GM23338 (cell line): Measurements from ENCODE around the gene SLC10A6. TPM values are rescaled to one million over a fixed set of nuclear protein-coding genes. Genes with fewer than 3 reads are reported as not detected.

Experiments
- ATAC-seq: fragments of 200-7000 bp; cut with Tn5 transposase; 3 replicates; pipeline ENCODE4 v1.9.1; 2020
- DNase-seq: peaks from one replicate; pipeline ENCODE4 v3.0.0-alpha.2; 2015; ENCODE audit warnings: low spot score
- H2AFZ ChIP-seq: fragments of 200-600 bp; sonication (generic); 2 replicates; pipeline ENCODE4 v1.8.0; 2016; ENCODE audit warnings: antibody characterized with exemption, mild to moderate bottlenecking, moderate library complexity
- H3F3A ChIP-seq: fragments of 200-600 bp; sonication (generic); replicated peaks from 2 replicates; pipeline ENCODE4 v1.8.0; 2017; ENCODE audit warnings: antibody characterized with exemption, mixed run types, low read depth
- H3K27ac ChIP-seq: fragments of 200-600 bp; sonication (generic); 2 replicates; pipeline ENCODE4 v1.6.1; 2016; ENCODE audit warnings: low read depth
- H3K27me3 ChIP-seq: fragments of 200-600 bp; sonication (generic); 2 replicates; pipeline ENCODE4 v1.8.0; 2016; ENCODE audit warnings: mild to moderate bottlenecking, mixed run types, moderate library complexity; ENCODE audit not compliant: insufficient read depth
- H3K36me3 ChIP-seq: fragments of 200-600 bp; sonication (generic); 2 replicates; pipeline ENCODE4 v1.8.0; 2016; ENCODE audit warnings: mild to moderate bottlenecking; ENCODE audit not compliant: insufficient read depth
- H3K4me1 ChIP-seq: fragments of 200-600 bp; sonication (generic); 2 replicates; pipeline ENCODE4 v1.8.0; 2016; ENCODE audit warnings: mild to moderate bottlenecking, moderate library complexity; ENCODE audit not compliant: insufficient read depth
- H3K4me2 ChIP-seq: fragments of 200-600 bp; sonication (generic); 2 replicates; pipeline ENCODE4 v1.7.1; 2017; ENCODE audit warnings: mixed run types
- H3K4me3 ChIP-seq: fragments of 200-600 bp; sonication (generic); 2 replicates; pipeline ENCODE4 v1.6.1; 2016; ENCODE audit warnings: mixed run types
- H3K79me2 ChIP-seq: fragments of 200-600 bp; sonication (generic); replicated peaks from 2 replicates; pipeline ENCODE4 v1.8.0; 2017; ENCODE audit warnings: mild to moderate bottlenecking; ENCODE audit not compliant: insufficient read depth
- H3K9me2 ChIP-seq: fragments of 200-600 bp; sonication (generic); 2 replicates; pipeline ENCODE4 v1.8.0; 2017; ENCODE audit not compliant: insufficient read depth
- H4K20me1 ChIP-seq: fragments of 200-600 bp; sonication (generic); replicated peaks from 2 replicates; pipeline ENCODE4 v1.8.0; 2017; ENCODE audit warnings: mild to moderate bottlenecking; ENCODE audit not compliant: insufficient read depth
- H3K27ac Mint-ChIP-seq: 2 replicates; pipeline ENCODE4 v1.8.0; 2020; ENCODE audit warnings: inconsistent platforms, mild to moderate bottlenecking, moderate library complexity, mixed read lengths
- H3K27me3 Mint-ChIP-seq: 3 replicates; pipeline ENCODE4 v1.8.0; 2022; ENCODE audit warnings: low read depth, mild to moderate bottlenecking, moderate library complexity, mixed read lengths, inconsistent platforms; ENCODE audit not compliant: insufficient read depth, poor library complexity
- H3K36me3 Mint-ChIP-seq: 3 replicates; pipeline ENCODE4 v1.8.0; 2021; ENCODE audit warnings: low read depth, mild to moderate bottlenecking, inconsistent platforms, moderate library complexity, mixed read lengths
- H3K4me1 Mint-ChIP-seq: 3 replicates; pipeline ENCODE4 v1.8.0; 2020; ENCODE audit warnings: mild to moderate bottlenecking, inconsistent platforms, mixed read lengths
- H3K4me3 Mint-ChIP-seq: 3 replicates; pipeline ENCODE4 v1.8.0; 2021; ENCODE audit warnings: moderate library complexity, mild to moderate bottlenecking, inconsistent platforms, mixed read lengths
- H3K9me3 Mint-ChIP-seq: 3 replicates; pipeline ENCODE4 v1.8.0; 2020; ENCODE audit warnings: moderate library complexity, mild to moderate bottlenecking, inconsistent platforms, mixed read lengths
- CREB1 ChIP-seq: fragments of 250-450 bp; sonication (Bioruptor Pico); IDR thresholded peaks from 2 replicates; pipeline ENCODE4 v1.5.0; 2020; ENCODE audit warnings: low read depth, mild to moderate bottlenecking, moderate library complexity
- EZH2 ChIP-seq: fragments of 200-600 bp; sonication (generic); IDR thresholded peaks from one replicate; pipeline ENCODE4 v1.8.0; 2017; ENCODE audit warnings: antibody characterized with exemption, mild to moderate bottlenecking, low read depth; ENCODE audit not compliant: unreplicated experiment
- EZH2phosphoT487 ChIP-seq: fragments of 200-600 bp; sonication (generic); IDR thresholded peaks from one replicate; pipeline ENCODE4 v1.8.1; 2018; ENCODE audit warnings: antibody characterized with exemption; ENCODE audit not compliant: unreplicated experiment
- JUNB ChIP-seq: IDR thresholded peaks from one replicate; pipeline ENCODE4 v1.6.1; 2016; ENCODE audit warnings: antibody characterized with exemption; ENCODE audit not compliant: unreplicated experiment
- NANOG ChIP-seq: IDR thresholded peaks from 2 replicates; pipeline ENCODE4 v1.6.1; 2016; ENCODE audit warnings: antibody characterized with exemption, borderline replicate concordance
- STAT1 ChIP-seq: IDR thresholded peaks from one replicate; pipeline ENCODE4 v1.6.1; 2016; ENCODE audit warnings: antibody characterized with exemption; ENCODE audit not compliant: unreplicated experiment
- ZNF114 ChIP-seq: fragments of 250-450 bp; sonication (Bioruptor Pico); IDR thresholded peaks from 2 replicates; pipeline ENCODE4 v1.5.0; 2020; ENCODE audit warnings: mild to moderate bottlenecking, moderate library complexity
- ZNF331 ChIP-seq: fragments of 250-450 bp; sonication (Bioruptor Pico); IDR thresholded peaks from 2 replicates; pipeline ENCODE4 v1.5.0; 2020; ENCODE audit warnings: low read depth, mild to moderate bottlenecking, moderate library complexity
- polyA plus RNA-seq: library from polyadenylated mRNA; unstranded; fragments of >200 nt; fragmentation: Nextera tagmentation; extraction: Ambion mirVana; gene quantifications from 2 replicates; pipeline ENCODE4 v1.2.1, GENCODE V29; 2016
- total RNA-seq: library from RNA; depleted of rRNA; stranded (reverse); fragments of >200 nt; shearing (Covaris generic); gene quantifications from 2 replicates; pipeline ENCODE4 v1.2.3, GENCODE V29; 2014
- TF ChIP-seq, protein P1 (sequence below): IDR thresholded peaks from one replicate; pipeline ENCODE4 v1.6.1; 2018; ENCODE audit warnings: antibody characterized with exemption; ENCODE audit not compliant: unreplicated experiment
- TF ChIP-seq, protein P2 (sequence below), 2 experiments: fragments of 200-600 bp in 1 of 2; sonication (generic) in 1 of 2; conservative IDR thresholded peaks; 2 replicates each; pipeline versions ENCODE4 v1.5.1 to v1.6.1; 2016 to 2017; ENCODE audit warnings: antibody characterized with exemption in 2 of 2, low read depth in 2 of 2, mild to moderate bottlenecking in 2 of 2, moderate library complexity in 1 of 2
- TF ChIP-seq, protein P3 (sequence below): fragments of 250-450 bp; sonication (Bioruptor Pico); IDR thresholded peaks from 2 replicates; pipeline ENCODE4 v1.5.0; 2020; ENCODE audit warnings: mild to moderate bottlenecking, moderate library complexity

Gene SLC10A6
- total and polyA plus RNA-seq, 2 experiments from 2014 or later: not detected

DNA sequence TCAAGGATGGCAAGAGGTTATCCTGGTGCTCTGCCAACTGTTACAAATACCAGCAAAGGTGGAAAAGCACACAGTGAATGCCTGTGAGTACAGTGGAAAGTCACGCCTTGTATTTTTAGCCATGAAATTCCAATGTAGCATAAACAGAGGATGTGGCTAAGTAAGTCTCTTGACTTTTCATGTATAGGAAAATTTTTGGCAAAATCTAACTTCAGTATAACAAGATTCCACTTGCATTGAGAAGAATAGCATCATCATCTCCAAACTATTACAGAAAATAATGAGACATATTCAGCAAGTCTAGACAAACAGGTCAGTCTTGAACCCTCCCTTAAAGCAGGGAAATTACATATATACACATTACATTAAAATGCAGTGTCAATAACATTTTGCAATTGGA is 7.9 kb downstream of the SLC10A6 start (continued):
- TF ChIP-seq, protein P1, sequence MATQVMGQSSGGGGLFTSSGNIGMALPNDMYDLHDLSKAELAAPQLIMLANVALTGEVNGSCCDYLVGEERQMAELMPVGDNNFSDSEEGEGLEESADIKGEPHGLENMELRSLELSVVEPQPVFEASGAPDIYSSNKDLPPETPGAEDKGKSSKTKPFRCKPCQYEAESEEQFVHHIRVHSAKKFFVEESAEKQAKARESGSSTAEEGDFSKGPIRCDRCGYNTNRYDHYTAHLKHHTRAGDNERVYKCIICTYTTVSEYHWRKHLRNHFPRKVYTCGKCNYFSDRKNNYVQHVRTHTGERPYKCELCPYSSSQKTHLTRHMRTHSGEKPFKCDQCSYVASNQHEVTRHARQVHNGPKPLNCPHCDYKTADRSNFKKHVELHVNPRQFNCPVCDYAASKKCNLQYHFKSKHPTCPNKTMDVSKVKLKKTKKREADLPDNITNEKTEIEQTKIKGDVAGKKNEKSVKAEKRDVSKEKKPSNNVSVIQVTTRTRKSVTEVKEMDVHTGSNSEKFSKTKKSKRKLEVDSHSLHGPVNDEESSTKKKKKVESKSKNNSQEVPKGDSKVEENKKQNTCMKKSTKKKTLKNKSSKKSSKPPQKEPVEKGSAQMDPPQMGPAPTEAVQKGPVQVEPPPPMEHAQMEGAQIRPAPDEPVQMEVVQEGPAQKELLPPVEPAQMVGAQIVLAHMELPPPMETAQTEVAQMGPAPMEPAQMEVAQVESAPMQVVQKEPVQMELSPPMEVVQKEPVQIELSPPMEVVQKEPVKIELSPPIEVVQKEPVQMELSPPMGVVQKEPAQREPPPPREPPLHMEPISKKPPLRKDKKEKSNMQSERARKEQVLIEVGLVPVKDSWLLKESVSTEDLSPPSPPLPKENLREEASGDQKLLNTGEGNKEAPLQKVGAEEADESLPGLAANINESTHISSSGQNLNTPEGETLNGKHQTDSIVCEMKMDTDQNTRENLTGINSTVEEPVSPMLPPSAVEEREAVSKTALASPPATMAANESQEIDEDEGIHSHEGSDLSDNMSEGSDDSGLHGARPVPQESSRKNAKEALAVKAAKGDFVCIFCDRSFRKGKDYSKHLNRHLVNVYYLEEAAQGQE: no peak
- TF ChIP-seq JUNB (no peak), ZNF331 (no peak), STAT1 (no peak), EZH2phosphoT487 (no peak)
- TF ChIP-seq, protein P2, sequence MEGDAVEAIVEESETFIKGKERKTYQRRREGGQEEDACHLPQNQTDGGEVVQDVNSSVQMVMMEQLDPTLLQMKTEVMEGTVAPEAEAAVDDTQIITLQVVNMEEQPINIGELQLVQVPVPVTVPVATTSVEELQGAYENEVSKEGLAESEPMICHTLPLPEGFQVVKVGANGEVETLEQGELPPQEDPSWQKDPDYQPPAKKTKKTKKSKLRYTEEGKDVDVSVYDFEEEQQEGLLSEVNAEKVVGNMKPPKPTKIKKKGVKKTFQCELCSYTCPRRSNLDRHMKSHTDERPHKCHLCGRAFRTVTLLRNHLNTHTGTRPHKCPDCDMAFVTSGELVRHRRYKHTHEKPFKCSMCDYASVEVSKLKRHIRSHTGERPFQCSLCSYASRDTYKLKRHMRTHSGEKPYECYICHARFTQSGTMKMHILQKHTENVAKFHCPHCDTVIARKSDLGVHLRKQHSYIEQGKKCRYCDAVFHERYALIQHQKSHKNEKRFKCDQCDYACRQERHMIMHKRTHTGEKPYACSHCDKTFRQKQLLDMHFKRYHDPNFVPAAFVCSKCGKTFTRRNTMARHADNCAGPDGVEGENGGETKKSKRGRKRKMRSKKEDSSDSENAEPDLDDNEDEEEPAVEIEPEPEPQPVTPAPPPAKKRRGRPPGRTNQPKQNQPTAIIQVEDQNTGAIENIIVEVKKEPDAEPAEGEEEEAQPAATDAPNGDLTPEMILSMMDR (conservative IDR thresholded peaks at IDR 0.05; ENCODE audit: low read depth in 2 of 2): no peak

DNA sequence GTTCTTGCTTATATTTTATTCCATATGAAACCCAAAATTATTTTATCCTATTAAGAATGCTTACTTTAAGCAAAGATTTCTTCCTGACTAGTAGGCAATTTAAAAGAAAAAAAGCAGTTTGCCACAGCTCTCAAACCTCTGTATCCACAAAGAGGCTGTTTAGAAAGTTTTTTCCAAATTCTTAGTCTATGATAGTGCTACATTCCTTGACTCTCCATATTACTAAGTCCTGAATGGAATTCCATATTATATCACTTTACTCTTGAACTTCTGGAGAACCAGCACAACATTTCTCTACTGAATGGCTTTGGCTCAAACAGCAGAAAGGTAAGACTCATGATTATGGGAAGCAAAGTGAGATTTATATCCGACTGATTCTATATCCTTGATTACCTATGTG is 8.3 kb downstream of the SLC10A6 start:
- no peak overlapping the region for H3K4me3 ChIP-seq
- peaks cover 8% of the 10 kb centered on the region for H3K9me2 ChIP-seq
- Mint-ChIP-seq H3K9me3 (no peaks in the 10 kb centered on the region), H3K27ac (no peak overlapping the region), H3K4me3 (no peak overlapping the region), H3K4me1 (no peaks in the 10 kb centered on the region), H3K27me3 (peaks cover 3% of the 10 kb centered on the region), H3K36me3 (no peaks in the 10 kb centered on the region)
- no peaks in the 10 kb centered on the region for H4K20me1 ChIP-seq
- no peaks in the 10 kb centered on the region for H3K36me3 ChIP-seq
- ATAC-seq (no peak), DNase-seq (no peak)
- no peaks in the 10 kb centered on the region for H3K27me3 ChIP-seq
- no peaks in the 10 kb centered on the region for H3K4me1 ChIP-seq
- H3F3A ChIP-seq: no peaks in the 10 kb centered on the region
- H2AFZ ChIP-seq: no peak overlapping the region
- no peaks in the 10 kb centered on the region for H3K79me2 ChIP-seq
- no peak overlapping the region for H3K27ac ChIP-seq
- H3K4me2 ChIP-seq: no peak overlapping the region
- no peak for TF ChIP-seq CREB1 (CRISPR knock-in tag)
- TF ChIP-seq, protein P3, sequence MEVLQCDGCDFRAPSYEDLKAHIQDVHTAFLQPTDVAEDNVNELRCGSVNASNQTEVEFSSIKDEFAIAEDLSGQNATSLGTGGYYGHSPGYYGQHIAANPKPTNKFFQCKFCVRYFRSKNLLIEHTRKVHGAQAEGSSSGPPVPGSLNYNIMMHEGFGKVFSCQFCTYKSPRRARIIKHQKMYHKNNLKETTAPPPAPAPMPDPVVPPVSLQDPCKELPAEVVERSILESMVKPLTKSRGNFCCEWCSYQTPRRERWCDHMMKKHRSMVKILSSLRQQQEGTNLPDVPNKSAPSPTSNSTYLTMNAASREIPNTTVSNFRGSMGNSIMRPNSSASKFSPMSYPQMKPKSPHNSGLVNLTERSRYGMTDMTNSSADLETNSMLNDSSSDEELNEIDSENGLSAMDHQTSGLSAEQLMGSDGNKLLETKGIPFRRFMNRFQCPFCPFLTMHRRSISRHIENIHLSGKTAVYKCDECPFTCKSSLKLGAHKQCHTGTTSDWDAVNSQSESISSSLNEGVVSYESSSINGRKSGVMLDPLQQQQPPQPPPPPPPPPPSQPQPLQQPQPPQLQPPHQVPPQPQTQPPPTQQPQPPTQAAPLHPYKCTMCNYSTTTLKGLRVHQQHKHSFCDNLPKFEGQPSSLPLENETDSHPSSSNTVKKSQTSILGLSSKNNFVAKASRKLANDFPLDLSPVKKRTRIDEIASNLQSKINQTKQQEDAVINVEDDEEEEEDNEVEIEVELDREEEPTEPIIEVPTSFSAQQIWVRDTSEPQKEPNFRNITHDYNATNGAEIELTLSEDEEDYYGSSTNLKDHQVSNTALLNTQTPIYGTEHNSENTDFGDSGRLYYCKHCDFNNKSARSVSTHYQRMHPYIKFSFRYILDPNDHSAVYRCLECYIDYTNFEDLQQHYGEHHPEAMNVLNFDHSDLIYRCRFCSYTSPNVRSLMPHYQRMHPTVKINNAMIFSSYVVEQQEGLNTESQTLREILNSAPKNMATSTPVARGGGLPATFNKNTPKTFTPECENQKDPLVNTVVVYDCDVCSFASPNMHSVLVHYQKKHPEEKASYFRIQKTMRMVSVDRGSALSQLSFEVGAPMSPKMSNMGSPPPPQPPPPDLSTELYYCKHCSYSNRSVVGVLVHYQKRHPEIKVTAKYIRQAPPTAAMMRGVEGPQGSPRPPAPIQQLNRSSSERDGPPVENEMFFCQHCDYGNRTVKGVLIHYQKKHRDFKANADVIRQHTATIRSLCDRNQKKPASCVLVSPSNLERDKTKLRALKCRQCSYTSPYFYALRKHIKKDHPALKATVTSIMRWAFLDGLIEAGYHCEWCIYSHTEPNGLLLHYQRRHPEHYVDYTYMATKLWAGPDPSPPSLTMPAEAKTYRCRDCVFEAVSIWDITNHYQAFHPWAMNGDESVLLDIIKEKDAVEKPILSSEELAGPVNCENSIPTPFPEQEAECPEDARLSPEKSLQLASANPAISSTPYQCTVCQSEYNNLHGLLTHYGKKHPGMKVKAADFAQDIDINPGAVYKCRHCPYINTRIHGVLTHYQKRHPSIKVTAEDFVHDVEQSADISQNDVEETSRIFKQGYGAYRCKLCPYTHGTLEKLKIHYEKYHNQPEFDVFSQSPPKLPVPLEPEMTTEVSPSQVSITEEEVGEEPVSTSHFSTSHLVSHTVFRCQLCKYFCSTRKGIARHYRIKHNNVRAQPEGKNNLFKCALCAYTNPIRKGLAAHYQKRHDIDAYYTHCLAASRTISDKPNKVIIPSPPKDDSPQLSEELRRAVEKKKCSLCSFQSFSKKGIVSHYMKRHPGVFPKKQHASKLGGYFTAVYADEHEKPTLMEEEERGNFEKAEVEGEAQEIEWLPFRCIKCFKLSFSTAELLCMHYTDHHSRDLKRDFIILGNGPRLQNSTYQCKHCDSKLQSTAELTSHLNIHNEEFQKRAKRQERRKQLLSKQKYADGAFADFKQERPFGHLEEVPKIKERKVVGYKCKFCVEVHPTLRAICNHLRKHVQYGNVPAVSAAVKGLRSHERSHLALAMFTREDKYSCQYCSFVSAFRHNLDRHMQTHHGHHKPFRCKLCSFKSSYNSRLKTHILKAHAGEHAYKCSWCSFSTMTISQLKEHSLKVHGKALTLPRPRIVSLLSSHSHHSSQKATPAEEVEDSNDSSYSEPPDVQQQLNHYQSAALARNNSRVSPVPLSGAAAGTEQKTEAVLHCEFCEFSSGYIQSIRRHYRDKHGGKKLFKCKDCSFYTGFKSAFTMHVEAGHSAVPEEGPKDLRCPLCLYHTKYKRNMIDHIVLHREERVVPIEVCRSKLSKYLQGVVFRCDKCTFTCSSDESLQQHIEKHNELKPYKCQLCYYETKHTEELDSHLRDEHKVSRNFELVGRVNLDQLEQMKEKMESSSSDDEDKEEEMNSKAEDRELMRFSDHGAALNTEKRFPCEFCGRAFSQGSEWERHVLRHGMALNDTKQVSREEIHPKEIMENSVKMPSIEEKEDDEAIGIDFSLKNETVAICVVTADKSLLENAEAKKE (CRISPR knock-in tag): no peak
- no peak for TF ChIP-seq NANOG
- TF ChIP-seq ZNF114 (CRISPR knock-in tag): no peak
- TF ChIP-seq EZH2: no peak
- TF ChIP-seq JUNB: no peak
- TF ChIP-seq STAT1: no peak
- no peak for TF ChIP-seq EZH2phosphoT487
